Colonic mucosa (tissue), 4 donors: ENCODE measurements around the gene POFUT2. TPM values are rescaled to one million over a fixed set of nuclear protein-coding genes. Genes with fewer than 3 reads are reported as not detected.
A peak's percentile ranks its signal among the peaks of the same experiment; 100 is the strongest.

Experiments used
- DNase-seq: peaks from one replicate; pipeline ENCODE4 v3.0.0-alpha.2; 2020
- H3K27ac ChIP-seq: fragments of 200-600 bp; one replicate; pipeline ENCODE4 v1.8.0; 2021
- H3K27me3 ChIP-seq: fragments of 200-600 bp; one replicate; pipeline ENCODE4 v1.8.0; 2021
- H3K36me3 ChIP-seq: fragments of 200-600 bp; one replicate; pipeline ENCODE4 v1.8.0; 2021
- H3K4me1 ChIP-seq: fragments of 200-600 bp; one replicate; pipeline ENCODE4 v1.8.0; 2021; ENCODE audit warnings: mild to moderate bottlenecking
- H3K4me3 ChIP-seq: fragments of 200-600 bp; one replicate; pipeline ENCODE4 v1.8.0; 2021
- H3K9ac ChIP-seq, 2 donors: one replicate each; pipeline ENCODE4 v1.7.0; 2013; ENCODE audit warnings: control low read depth in 2 of 2, low read depth in 2 of 2, low read length in 2 of 2
- H3K9me3 ChIP-seq: fragments of 200-600 bp; one replicate; pipeline ENCODE4 v1.8.0; 2021
- CTCF ChIP-seq: fragments of 200-600 bp; IDR thresholded peaks from one replicate; pipeline ENCODE4 v1.8.0; 2022; ENCODE audit warnings: antibody characterized with exemption, mild to moderate bottlenecking
- intact Hi-C: fragments of 100-400 bp; cut with DNase I; formaldehyde crosslinking; loops from one replicate; pipeline ENCODE4 v1.14.1; 2022
- total RNA-seq, 2 donors: library from RNA; stranded (reverse); fragmentation: NEBNext Ultra II Directional in 1 of 2; extraction: Animal tissue kit (Norgen Biotek cat#: 25700) in 1 of 2; gene quantifications; one replicate each; pipeline ENCODE4 v1.2.1, GENCODE V29; 2021
- donor health status: healthy.
- donor health status: DM: no; HTN: no; CAD: no.
- donor health status: DM: no; HTN: no; CAD: no.

POFUT2 gene
- total RNA-seq = 10 to 100 TPM; 23.8 to 31.6 TPM

- TF ChIP-seq CTCF = no peak
- peak within 1 kb of the TSS; percentile 55 for H3K4me3 ChIP-seq
- DNase-seq = peak; percentile 98
- H3K9ac ChIP-seq = peak within 1 kb of the TSS; percentile 34 to 85
- no peaks in the 10 kb centered on the region for H3K27me3 ChIP-seq
- no peaks in the 10 kb centered on the region for H3K9me3 ChIP-seq
- intact Hi-C loops = loop anchor here (10.0 kb wide), 1 partner anchor 143 kb away; no protein-coding TSS in a partner anchor
- H3K27ac ChIP-seq = no peak within 1 kb of the TSS
- no peaks in the 10 kb centered on the region for H3K36me3 ChIP-seq
- peaks cover 12% of the 10 kb centered on the region for H3K4me1 ChIP-seq
Observed at GRCh38 chr21:45287438-45288391, at the start of gene POFUT2. Gene POFUT2 (minus strand): TSS chr21:45287895. CDS start chr21:45287871, 24 bp downstream.

GRCh38 chr21:45336870-45337269 is 49.2 kb upstream of the POFUT2 start:
- no peak for TF ChIP-seq CTCF

GRCh38 chr21:45336535-45336810 is 48.8 kb upstream of the POFUT2 start:
- H3K27ac ChIP-seq = no peak overlapping the region
- no peak for TF ChIP-seq CTCF
- H3K4me3 ChIP-seq = no peak overlapping the region
- H3K9ac ChIP-seq = no peak overlapping the region
- no peaks in the 10 kb centered on the region for H3K9me3 ChIP-seq
- no peaks in the 10 kb centered on the region for H3K27me3 ChIP-seq
- intact Hi-C loops = no loop called here
- no peaks in the 10 kb centered on the region for H3K4me1 ChIP-seq
- H3K36me3 ChIP-seq = no peaks in the 10 kb centered on the region
- DNase-seq = no peak

More at GRCh38 chr21:45336870-45337269, 49.2 kb upstream of the POFUT2 start:
- Histone ChIP-seq H3K27ac (no peak overlapping the region), H3K9me3 (no peaks in the 10 kb centered on the region), H3K4me1 (no peaks in the 10 kb centered on the region), H3K27me3 (no peaks in the 10 kb centered on the region), H3K4me3 (no peak overlapping the region), H3K36me3 (no peaks in the 10 kb centered on the region), H3K9ac (no peak overlapping the region)
- no peak for DNase-seq
- intact Hi-C loops = no loop called here

- TF ChIP-seq CTCF = no peak
- Histone ChIP-seq H3K27ac (no peak overlapping the region), H3K9ac (no peak overlapping the region), H3K9me3 (no peaks in the 10 kb centered on the region), H3K36me3 (no peaks in the 10 kb centered on the region), H3K4me3 (no peak overlapping the region), H3K27me3 (no peaks in the 10 kb centered on the region), H3K4me1 (no peaks in the 10 kb centered on the region)
- intact Hi-C loops = no loop called here
- no peak for DNase-seq
Observed at GRCh38 chr21:45335761-45336534, 48.3 kb upstream of the POFUT2 start.

- H3K4me3 ChIP-seq = no peak overlapping the region
- no peak overlapping the region for H3K27ac ChIP-seq
- no peak for DNase-seq
- no peaks in the 10 kb centered on the region for H3K4me1 ChIP-seq
- H3K9ac ChIP-seq = no peak overlapping the region
- no peak for TF ChIP-seq CTCF
- intact Hi-C loops = no loop called here
- H3K36me3 ChIP-seq = no peaks in the 10 kb centered on the region
- H3K27me3 ChIP-seq = no peaks in the 10 kb centered on the region
- H3K9me3 ChIP-seq = no peaks in the 10 kb centered on the region
Observed at GRCh38 chr21:45335151-45335760, 47.6 kb upstream of the POFUT2 start.
